H9 (cell line): Measurements from ENCODE around the gene CELA3A. TPM values are rescaled to one million over a fixed set of nuclear protein-coding genes. Genes with fewer than 3 reads are reported as not detected.
"Not testable (repeated sequence)": the region's sequence is repeated elsewhere in the genome, so short reads cannot be mapped to it uniquely, and the experiment has no call there.

ENCODE experiments used
- DNase-seq: peaks from one replicate; pipeline ENCODE4 v3.0.0-alpha.2; 2017
- H2AFZ ChIP-seq: one replicate; pipeline ENCODE4 v1.6.1; 2013; ENCODE audit warnings: mild to moderate bottlenecking, low read length, control low read depth, moderate library complexity
- H2AK5ac ChIP-seq: 2 replicates; pipeline ENCODE4 v1.6.1; 2013; ENCODE audit warnings: low read length, control low read depth, mixed read lengths; ENCODE audit not compliant: insufficient read length
- H2BK120ac ChIP-seq: one replicate; pipeline ENCODE4 v1.6.1; 2013; ENCODE audit warnings: low read depth, mild to moderate bottlenecking, low read length, control low read depth, inconsistent platforms; ENCODE audit not compliant: poor library complexity, severe bottlenecking
- H2BK12ac ChIP-seq: 2 replicates; pipeline ENCODE4 v1.6.1; 2013; ENCODE audit warnings: low read length, control low read depth, mixed read lengths, low read depth; ENCODE audit not compliant: insufficient read length
- H2BK15ac ChIP-seq: 2 replicates; pipeline ENCODE4 v1.6.1; 2013; ENCODE audit warnings: low read depth, low read length, control low read depth
- H2BK20ac ChIP-seq: one replicate; pipeline ENCODE4 v1.6.1; 2013; ENCODE audit warnings: low read depth, mild to moderate bottlenecking, low read length, control low read depth, inconsistent platforms; ENCODE audit not compliant: poor library complexity, severe bottlenecking
- H2BK5ac ChIP-seq: 2 replicates; pipeline ENCODE4 v1.6.1; 2013; ENCODE audit warnings: low read length, control low read depth, mixed read lengths; ENCODE audit not compliant: insufficient read length
- H3K14ac ChIP-seq: 2 replicates; pipeline ENCODE4 v1.6.1; 2013; ENCODE audit warnings: low read length, control low read depth; ENCODE audit not compliant: insufficient read depth
- H3K18ac ChIP-seq: 2 replicates; pipeline ENCODE4 v1.6.1; 2013; ENCODE audit warnings: low read depth, mild to moderate bottlenecking, mixed read lengths, low read length, control low read depth; ENCODE audit not compliant: insufficient read length
- H3K23ac ChIP-seq: 2 replicates; pipeline ENCODE4 v1.6.1; 2013; ENCODE audit warnings: low read length, control low read depth, mixed read lengths, low read depth; ENCODE audit not compliant: insufficient read length
- H3K23me2 ChIP-seq: 2 replicates; pipeline ENCODE4 v1.6.1; 2013; ENCODE audit warnings: low read depth, mild to moderate bottlenecking, mixed read lengths, low read length, control low read depth; ENCODE audit not compliant: insufficient read length, poor library complexity, severe bottlenecking
- H3K27ac ChIP-seq: 2 replicates; pipeline ENCODE4 v1.5.1; 2013; ENCODE audit warnings: low read length, control low read depth, mixed read lengths, low read depth; ENCODE audit not compliant: insufficient read length
- H3K27me3 ChIP-seq: 2 replicates; pipeline ENCODE4 v1.6.1; 2013; ENCODE audit warnings: low read length, control low read depth, inconsistent platforms; ENCODE audit not compliant: insufficient read depth
- H3K4ac ChIP-seq: 2 replicates; pipeline ENCODE4 v1.6.1; 2013; ENCODE audit warnings: low read depth, mild to moderate bottlenecking, control low read depth, inconsistent platforms, low read length, moderate library complexity
- H3K4me1 ChIP-seq: 2 replicates; pipeline ENCODE4 v1.6.1; 2013; ENCODE audit warnings: low read length, control low read depth, inconsistent platforms; ENCODE audit not compliant: insufficient read depth
- H3K4me2 ChIP-seq: 2 replicates; pipeline ENCODE4 v1.6.1; 2013; ENCODE audit warnings: low read length, control low read depth, mixed read lengths; ENCODE audit not compliant: insufficient read length, insufficient read depth
- H3K56ac ChIP-seq: 2 replicates; pipeline ENCODE4 v1.6.1; 2013; ENCODE audit warnings: low read depth, mild to moderate bottlenecking, mixed read lengths, low read length, control low read depth; ENCODE audit not compliant: insufficient read length
- H3K79me1 ChIP-seq: 2 replicates; pipeline ENCODE4 v1.6.1; 2013; ENCODE audit warnings: low read depth, mild to moderate bottlenecking, moderate library complexity, low read length, control low read depth, inconsistent platforms; ENCODE audit not compliant: insufficient read depth, poor library complexity, severe bottlenecking
- H3K79me2 ChIP-seq: 2 replicates; pipeline ENCODE4 v1.6.1; 2013; ENCODE audit warnings: low read length, control low read depth, inconsistent platforms; ENCODE audit not compliant: insufficient read depth
- H3K9ac ChIP-seq: 2 replicates; pipeline ENCODE4 v1.6.1; 2013; ENCODE audit warnings: low read length, control low read depth, mixed read lengths; ENCODE audit not compliant: insufficient read length; ENCODE audit errors: extremely low read depth
- H3K9me3 ChIP-seq: one replicate; pipeline ENCODE4 v1.6.1; 2013; ENCODE audit warnings: low read depth, low read length, inconsistent platforms; ENCODE audit not compliant: control insufficient read depth
- H3T11ph ChIP-seq: one replicate; pipeline ENCODE4 v1.6.1; 2013; ENCODE audit warnings: mild to moderate bottlenecking, low read length, control low read depth, inconsistent platforms
- H4K20me1 ChIP-seq: one replicate; pipeline ENCODE4 v1.6.1; 2013; ENCODE audit not compliant: control insufficient read depth, insufficient read length, insufficient read depth
- H4K5ac ChIP-seq: 2 replicates; pipeline ENCODE4 v1.6.1; 2013; ENCODE audit warnings: low read depth, mild to moderate bottlenecking, mixed read lengths, low read length, control low read depth; ENCODE audit not compliant: insufficient read length
- H4K8ac ChIP-seq: replicated peaks from 2 replicates; pipeline ENCODE4 v1.6.1; 2013; ENCODE audit warnings: low read length, control low read depth, mixed read lengths, low read depth; ENCODE audit not compliant: insufficient read length
- H4K91ac ChIP-seq: 2 replicates; pipeline ENCODE4 v1.6.1; 2013; ENCODE audit warnings: low read depth, mild to moderate bottlenecking, moderate library complexity, mixed read lengths, low read length, control low read depth; ENCODE audit not compliant: insufficient read length
- H3K27ac Mint-ChIP-seq, 3 experiments: 2 replicates in 2 of 3; 3 replicates in 1 of 3; pipeline ENCODE4 v1.8.0; 2020 to 2021; ENCODE audit warnings: mixed read lengths in 3 of 3, mild to moderate bottlenecking in 1 of 3, moderate library complexity in 1 of 3
- H3K27me3 Mint-ChIP-seq: 2 replicates; pipeline ENCODE4 v1.8.0; 2021; ENCODE audit warnings: low read depth, mild to moderate bottlenecking, moderate library complexity, mixed read lengths
- H3K36me3 Mint-ChIP-seq, 3 experiments: 2 replicates in 2 of 3; 3 replicates in 1 of 3; pipeline ENCODE4 v1.8.0; 2020 to 2021; ENCODE audit warnings: low read depth in 3 of 3, mixed read lengths in 3 of 3; ENCODE audit not compliant: insufficient read depth in 1 of 3
- H3K4me1 Mint-ChIP-seq, 2 experiments: 2 replicates each; pipeline ENCODE4 v1.8.0; 2020; ENCODE audit warnings: mixed read lengths in 2 of 2
- H3K4me3 Mint-ChIP-seq, 2 experiments: 2 replicates in 1 of 2; 3 replicates in 1 of 2; pipeline ENCODE4 v1.8.0; 2020 to 2021; ENCODE audit warnings: mild to moderate bottlenecking in 2 of 2, mixed read lengths in 2 of 2, moderate library complexity in 1 of 2
- H3K9me3 Mint-ChIP-seq, 2 experiments: 2 replicates in 1 of 2; 3 replicates in 1 of 2; pipeline ENCODE4 v1.8.0; 2020; ENCODE audit warnings: mild to moderate bottlenecking in 2 of 2, mixed read lengths in 2 of 2, moderate library complexity in 1 of 2
- WGBS: extraction: QIAGEN DNeasy Blood & Tissue Kit; methylation state at CpG from one replicate; pipeline ENCODE4 v1.1.7; 2013; ENCODE audit warnings: missing lambda C conversion rate, low lambda C conversion rate, mixed read lengths; ENCODE audit not compliant: insufficient read length; ENCODE audit errors: extremely low coverage; 5-methylcytosine and 5-hydroxymethylcytosine counted together
- total RNA-seq: library from RNA; stranded (reverse); gene quantifications from 2 replicates; pipeline ENCODE4 v1.2.1, GENCODE V29; 2021

The CELA3A gene
- total RNA-seq, 1 experiment from 2014 or later: not detected

DNA sequence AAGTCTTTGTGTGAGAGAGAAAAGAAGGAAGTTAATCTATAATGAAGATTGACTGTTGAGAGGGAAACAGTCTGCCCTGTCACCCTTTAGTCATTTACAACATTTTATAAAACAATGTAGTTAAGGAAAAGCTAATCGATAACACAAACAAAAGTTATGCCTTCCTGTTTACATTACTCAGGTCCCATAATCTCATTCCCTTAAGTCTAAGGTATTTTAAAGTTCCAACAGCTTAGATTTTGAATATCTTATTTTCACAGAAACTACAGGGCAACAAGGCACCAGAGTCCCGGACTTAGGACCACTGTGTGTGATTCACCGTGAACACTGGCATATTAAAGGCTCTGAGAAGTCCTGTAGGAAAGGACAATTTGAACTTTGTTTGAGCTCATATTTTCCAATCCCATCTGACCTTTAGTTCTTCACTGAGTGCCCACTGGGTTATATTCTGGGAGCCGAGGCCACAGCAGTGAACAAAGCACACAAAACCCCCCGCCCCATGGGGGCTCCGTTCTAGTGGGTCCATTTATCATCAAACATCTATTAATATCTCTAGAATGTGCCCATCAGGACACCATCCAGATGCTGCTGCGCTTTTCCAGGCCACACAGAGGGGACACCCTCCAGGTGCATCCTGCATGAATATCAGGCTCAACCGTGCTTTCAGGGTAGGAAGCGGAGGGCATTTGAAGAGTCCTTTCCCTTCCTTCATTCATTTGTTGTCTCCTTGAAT, 3.4 kb upstream of the CELA3A start:
- H2BK12ac ChIP-seq, H3K56ac ChIP-seq, H2BK5ac ChIP-seq, H3K9me3 Mint-ChIP-seq, H3K18ac ChIP-seq, H3K4me3 Mint-ChIP-seq, DNase-seq, H3K23ac ChIP-seq, H3K9me3 ChIP-seq, H3K14ac ChIP-seq, H2AFZ ChIP-seq, H3K4me2 ChIP-seq, H3K27ac ChIP-seq, H4K8ac ChIP-seq, H3K9ac ChIP-seq, H2BK15ac ChIP-seq, H4K20me1 ChIP-seq, H3K36me3 Mint-ChIP-seq, H3K27ac Mint-ChIP-seq, H3K79me2 ChIP-seq, H3K23me2 ChIP-seq, H2AK5ac ChIP-seq, H4K91ac ChIP-seq, H3K79me1 ChIP-seq, H2BK20ac ChIP-seq, H3K4me1 ChIP-seq, H3K27me3 ChIP-seq, H3K4ac ChIP-seq, H2BK120ac ChIP-seq, H3K27me3 Mint-ChIP-seq, H3T11ph ChIP-seq, H4K5ac ChIP-seq: not testable (repeated sequence)
- peaks cover 19 to 26% of the 10 kb centered on the region in 2 experiments for H3K4me1 Mint-ChIP-seq
- no CpG with 5 or more reads among the region's 9 CpGs for WGBS

DNA sequence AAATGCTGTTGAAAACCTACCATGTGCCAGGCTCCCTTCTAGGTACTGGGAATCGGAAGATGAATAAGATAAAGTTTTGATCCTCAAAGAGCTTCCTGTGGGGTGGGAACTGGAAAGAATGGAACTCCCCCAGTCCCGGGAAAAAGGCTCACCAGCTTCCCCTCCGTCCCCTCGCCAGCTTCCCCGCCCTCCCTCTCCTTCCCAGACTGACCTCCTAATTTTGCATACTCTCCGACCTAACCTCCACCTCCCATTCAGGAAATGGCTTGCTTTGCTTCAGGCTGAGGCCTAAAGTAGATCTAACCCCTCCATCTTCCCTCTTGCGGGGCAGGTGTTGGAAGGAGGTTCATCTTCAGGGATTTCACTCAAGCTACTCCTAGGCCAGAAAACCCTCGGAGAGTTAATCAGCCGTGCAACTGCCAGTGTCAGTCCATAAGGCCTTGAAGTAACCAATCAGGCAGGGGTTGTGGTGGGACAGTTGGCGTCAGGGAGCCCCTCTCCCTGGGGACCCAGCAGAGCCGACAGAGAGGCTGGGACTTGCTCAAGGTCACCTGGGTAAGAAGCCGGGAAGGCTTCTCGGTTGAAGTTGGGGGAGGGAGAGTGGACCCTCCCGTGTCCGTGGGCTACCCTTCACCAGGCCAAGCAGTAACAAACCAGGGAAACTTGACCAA, 2.7 kb upstream of the CELA3A start:
- H3K27me3 Mint-ChIP-seq, H3K36me3 Mint-ChIP-seq: not testable (repeated sequence)
- WGBS: no CpG with 5 or more reads among the region's 15 CpGs

More for the DNA sequence above, 2.7 kb upstream of the CELA3A start:
- not testable (repeated sequence) for H3T11ph ChIP-seq, H2BK20ac ChIP-seq, H2BK120ac ChIP-seq, DNase-seq, H4K91ac ChIP-seq, H2BK12ac ChIP-seq, H3K56ac ChIP-seq, H3K4ac ChIP-seq, H3K9me3 ChIP-seq, H3K4me1 ChIP-seq, H4K20me1 ChIP-seq, H3K79me1 ChIP-seq, H2BK15ac ChIP-seq, H3K4me3 Mint-ChIP-seq, H2AFZ ChIP-seq, H3K27me3 ChIP-seq, H4K8ac ChIP-seq, H3K27ac Mint-ChIP-seq, H4K5ac ChIP-seq, H3K27ac ChIP-seq, H3K14ac ChIP-seq, H2BK5ac ChIP-seq, H3K23ac ChIP-seq, H3K23me2 ChIP-seq, H2AK5ac ChIP-seq, H3K79me2 ChIP-seq, H3K9ac ChIP-seq, H3K18ac ChIP-seq, H3K9me3 Mint-ChIP-seq, H3K4me2 ChIP-seq
- peaks cover 19 to 26% of the 10 kb centered on the region in 2 experiments for H3K4me1 Mint-ChIP-seq
